Inflammatory macrophage treated with lipopolysaccharide for 1 hour (primary cell): ENCODE data around the gene OR2T2.
"Not testable (repeated sequence)": the region's sequence is repeated elsewhere in the genome, so short reads cannot be mapped to it uniquely, and the experiment has no call there.

ENCODE experiments used
- DNase-seq, 2 donors: peaks; one replicate each; pipeline ENCODE4 v3.0.0-alpha.2; 2020 to 2022

Gene OR2T2

DNA sequence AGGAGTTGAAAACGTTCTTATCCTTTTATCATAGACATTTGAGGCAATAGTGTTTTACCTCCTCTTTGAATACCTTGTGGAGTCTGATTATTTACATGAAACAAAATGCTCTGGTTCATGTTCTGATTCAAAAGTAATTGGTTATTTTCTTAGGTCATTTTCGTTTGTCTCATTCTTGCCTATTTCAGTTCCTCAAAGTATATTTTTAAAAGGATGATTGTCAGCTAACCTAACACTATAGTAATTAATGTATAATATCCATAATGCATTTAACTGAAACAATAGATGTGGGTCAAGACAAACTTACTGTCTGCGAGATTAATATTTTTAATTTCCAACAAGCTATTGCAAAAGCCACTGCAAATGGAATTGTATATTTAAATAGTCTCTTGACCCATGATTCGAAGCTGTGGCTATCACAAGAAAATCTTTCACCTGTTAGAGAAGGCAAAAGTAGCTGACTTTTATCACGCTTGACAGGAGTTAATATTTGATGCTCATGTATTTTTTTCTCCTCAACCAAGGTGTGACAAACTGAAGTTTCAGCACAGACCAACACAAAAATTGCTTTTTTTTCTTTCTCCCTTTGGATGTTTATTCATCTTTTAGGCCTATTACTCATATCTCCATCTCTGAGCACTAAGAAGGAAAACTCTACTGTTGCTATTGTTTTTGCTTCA is 5.2 kb downstream of the OR2T2 start:
- not testable (repeated sequence) for DNase-seq

DNA sequence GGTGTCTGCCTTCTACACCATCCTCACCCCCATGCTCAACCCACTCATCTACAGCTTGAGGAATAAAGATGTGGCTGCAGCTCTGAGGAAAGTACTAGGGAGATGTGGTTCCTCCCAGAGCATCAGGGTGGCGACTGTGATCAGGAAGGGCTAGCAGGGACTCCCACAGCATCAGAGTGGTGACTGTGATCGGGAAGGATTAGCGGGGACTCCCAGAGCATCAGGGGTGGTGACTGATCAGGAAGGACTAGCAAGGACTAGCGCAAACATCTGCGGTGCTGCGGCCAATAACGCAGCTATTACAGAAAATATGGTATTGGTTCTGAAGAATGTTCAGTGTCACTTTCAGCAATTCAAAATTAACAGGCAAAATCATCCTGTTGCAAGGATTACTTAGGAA is 8.2 kb downstream of the OR2T2 start:
- DNase-seq = not testable (repeated sequence)

DNA sequence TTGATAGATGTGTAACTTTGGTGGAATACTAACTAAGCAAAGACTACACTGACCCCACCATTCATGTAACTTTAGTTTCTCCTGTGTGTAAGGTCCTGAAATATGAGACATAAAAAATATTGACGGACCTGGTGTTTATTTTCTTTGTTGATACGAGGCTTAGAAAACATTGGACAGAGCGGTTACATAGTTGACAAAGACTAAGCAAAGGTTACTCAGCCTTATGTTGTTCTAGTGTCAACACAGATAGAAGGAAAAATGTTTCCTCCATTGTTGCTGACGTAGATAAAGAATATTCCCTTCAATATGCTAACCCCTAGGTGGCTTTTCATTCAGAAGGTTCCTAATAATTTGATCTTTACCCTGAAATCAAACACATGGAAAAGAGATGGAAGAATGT is 9.6 kb downstream of the OR2T2 start:
- DNase-seq = not testable (repeated sequence)

DNA sequence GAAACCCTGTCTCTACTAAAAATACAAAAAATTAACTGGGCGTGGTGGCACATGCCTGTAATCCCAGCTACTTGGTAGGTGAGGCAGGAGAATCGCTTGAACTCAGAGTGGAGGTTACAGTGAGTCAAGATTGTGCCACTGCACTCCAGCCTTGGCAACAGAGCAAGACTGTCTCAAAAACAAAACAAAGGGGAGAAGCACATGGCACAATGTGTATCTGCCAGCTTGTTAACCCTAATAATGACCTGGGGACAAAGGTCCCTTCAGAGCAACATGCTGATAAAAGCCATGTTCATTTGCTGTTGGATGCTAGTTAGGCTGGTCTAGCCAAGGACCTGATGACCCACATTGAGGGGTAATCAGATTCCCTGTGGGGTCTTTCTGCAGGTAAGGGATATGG is 11.2 kb downstream of the OR2T2 start:
- not testable (repeated sequence) for DNase-seq

DNA sequence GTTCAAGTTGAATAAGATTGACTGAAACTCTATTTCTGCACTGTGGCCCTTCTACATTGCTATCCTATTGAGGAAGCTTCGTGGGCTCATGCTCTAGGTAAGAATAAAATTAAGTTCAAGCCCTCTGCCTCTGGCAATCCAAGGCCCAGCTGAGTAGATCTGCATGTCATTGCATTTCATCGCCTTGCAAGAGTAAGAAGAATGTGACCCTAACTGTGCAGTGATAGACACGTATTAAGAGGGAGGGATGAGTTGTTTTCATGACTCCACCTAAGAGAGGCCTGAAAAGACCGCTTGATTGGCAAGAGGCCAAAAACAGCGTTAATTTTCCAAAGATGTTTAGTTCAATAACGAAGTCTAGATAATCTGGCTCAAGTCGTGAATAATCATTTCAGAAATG is 13.7 kb downstream of the OR2T2 start:
- DNase-seq = not testable (repeated sequence)

DNA sequence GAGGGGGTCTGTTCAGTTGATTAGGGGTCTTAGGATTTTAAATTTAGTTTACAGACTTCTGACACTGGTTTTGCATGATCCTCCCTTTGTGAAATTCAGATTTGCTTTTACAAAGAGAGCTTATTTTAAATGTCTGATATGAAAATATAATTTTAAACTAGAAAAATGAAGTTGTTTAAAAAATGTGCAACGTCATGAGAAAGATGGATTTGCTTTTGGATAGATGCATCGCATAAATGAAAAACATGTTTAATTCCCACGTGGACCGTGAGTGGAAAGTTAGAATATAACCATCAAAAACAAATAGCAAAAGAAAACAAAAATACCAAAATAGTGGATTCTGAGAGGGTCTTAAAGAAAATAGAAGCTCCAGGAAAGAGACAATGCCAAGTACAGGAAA is 25.7 kb downstream of the OR2T2 start:
- no peak for DNase-seq

DNA sequence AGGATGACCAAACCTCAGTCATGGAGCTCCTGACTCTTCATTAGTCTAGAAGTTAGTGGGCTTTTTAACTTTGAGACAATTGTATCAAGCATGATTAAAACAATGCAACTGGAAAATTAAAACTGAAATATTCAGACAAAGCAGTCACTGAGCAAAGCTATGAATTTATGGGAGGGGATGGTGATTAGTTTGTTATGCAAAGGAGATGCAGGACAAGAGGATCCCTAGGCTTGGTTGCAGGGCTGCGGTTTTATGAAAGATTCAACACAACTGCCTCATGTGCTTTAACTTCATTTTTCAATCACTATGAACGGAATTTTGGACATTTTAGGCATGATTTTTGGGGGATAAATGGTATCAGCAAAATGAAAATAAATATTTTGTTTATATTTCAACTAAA is 26.7 kb downstream of the OR2T2 start:
- not testable (repeated sequence) for DNase-seq

DNA sequence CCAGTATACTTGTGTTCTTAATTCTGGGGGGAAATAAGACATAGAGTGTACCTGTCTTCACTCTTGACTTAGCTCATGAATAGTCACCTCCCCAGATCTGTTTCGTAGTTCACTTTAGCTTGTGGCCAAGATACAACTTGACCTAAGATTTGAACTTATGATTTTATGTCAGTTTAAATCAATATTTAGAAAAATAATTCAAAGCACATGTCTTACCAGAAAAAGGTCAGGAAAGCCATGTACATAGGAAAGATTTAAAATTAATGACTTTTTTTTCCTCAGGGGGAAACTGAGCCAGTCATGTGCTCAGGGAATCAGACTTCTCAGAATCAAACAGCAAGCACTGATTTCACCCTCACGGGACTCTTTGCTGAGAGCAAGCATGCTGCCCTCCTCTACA is 27.6 kb downstream of the OR2T2 start, which contains the start of gene OR2T3:
Gene OR2T3, plus strand, starts transcription at position 301 of the 400 bp plus-strand sequence. Its CDS starts 0 bp downstream, at position 301.
- DNase-seq = not testable (repeated sequence)

DNA sequence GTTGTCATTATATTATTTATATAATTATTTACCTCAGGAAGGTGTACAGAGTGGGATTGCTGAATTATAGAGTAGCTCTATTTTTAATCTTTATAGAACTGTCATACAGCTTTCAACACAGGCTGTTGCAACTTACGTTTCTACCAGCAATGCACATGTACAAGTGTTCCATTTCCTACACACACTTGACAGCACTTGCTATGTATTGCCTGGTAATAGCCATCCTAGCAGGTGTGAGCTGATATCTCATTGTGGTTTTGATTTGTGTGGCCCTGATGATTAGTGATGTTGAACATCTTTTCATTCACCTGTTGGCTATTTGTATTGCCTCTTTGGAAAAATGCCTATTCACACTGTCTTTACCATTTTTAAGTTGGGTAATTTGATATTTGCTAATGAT is 30.2 kb downstream of the OR2T2 start:
- not testable (repeated sequence) for DNase-seq

DNA sequence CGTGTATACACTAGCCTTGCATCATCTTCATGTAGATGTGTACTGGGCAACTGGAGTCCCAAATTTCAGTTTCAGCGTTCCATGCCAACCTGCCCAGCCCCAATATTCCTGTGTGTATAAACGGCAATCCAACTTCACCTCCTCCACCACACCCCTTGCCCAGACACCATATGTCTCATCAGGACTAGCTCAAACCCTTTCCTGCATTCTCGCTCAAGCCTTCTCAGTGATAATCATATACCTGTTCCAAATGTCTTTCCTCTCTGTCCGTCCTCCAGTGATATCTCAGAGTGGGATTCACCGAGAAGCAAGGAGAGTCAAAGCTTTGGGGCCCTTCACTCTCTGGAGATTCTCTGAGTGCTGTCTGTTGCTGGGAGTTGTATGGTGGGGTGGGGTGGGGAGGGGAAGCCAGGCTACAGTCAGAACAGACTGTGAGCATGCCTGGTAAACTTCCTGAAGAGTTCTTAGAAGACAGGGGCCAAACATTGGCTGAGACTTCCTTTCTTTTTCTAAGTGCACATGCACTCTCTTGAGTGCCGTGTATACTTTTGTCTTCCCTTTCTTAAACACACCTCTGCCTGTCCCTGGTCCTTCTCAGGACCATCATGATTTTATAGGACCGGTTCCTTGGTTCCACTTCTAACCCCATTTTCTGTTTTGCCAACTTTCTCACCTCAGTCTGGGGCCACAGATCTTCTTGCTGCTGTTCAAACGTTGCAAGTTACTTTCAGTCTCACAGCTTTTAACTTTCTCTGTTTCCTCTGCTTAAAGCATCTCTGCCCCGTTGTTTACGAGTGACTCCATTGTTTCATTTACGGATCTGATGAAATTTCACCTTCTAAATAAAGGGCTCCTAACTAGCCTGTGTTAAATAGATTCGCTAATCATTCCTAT is 36.5 kb downstream of the OR2T2 start:
- DNase-seq = not testable (repeated sequence)

DNA sequence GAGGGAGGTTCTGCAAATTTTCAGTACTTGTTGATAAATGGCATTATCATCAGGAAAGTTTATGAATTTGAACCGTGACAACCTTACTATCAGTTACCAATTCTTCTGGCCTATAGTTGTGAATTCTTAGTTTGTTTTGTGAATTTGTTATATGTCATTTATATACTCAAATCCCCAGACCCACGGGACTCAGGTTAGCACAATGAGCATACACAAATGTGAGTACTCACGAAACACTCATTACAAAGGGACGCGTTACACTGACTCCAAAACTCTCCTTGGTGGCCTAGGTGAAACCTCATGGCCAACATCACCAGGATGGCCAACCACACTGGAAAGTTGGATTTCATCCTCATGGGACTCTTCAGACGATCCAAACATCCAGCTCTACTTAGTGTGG is 42.9 kb downstream of the OR2T2 start, which contains the start of gene OR2T5:
Gene OR2T5, plus strand, starts transcription at position 301 of the 400 bp plus-strand sequence. Its CDS starts 0 bp downstream, at position 301.
- DNase-seq = not testable (repeated sequence)

DNA sequence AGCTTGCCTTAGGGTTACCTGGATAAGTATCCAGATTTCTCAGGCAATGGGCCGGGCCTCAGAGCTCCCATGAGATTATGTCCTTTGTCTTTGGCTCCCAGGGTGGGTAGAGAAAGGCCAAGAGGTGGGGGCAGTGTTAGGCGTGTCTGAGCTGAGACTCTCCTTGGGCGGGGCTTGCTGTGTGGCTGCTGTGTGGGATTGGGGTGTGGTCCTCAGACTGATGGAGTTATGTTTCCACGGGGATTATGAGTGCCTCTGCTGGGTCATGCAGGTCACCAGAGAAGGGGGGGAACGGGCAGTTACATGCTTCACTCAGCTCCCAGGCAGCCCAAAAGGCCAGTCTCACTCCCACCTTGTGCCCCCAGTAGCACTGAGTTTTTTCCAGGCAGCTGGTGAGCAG is 51.2 kb downstream of the OR2T2 start:
- DNase-seq = not testable (repeated sequence)

DNA sequence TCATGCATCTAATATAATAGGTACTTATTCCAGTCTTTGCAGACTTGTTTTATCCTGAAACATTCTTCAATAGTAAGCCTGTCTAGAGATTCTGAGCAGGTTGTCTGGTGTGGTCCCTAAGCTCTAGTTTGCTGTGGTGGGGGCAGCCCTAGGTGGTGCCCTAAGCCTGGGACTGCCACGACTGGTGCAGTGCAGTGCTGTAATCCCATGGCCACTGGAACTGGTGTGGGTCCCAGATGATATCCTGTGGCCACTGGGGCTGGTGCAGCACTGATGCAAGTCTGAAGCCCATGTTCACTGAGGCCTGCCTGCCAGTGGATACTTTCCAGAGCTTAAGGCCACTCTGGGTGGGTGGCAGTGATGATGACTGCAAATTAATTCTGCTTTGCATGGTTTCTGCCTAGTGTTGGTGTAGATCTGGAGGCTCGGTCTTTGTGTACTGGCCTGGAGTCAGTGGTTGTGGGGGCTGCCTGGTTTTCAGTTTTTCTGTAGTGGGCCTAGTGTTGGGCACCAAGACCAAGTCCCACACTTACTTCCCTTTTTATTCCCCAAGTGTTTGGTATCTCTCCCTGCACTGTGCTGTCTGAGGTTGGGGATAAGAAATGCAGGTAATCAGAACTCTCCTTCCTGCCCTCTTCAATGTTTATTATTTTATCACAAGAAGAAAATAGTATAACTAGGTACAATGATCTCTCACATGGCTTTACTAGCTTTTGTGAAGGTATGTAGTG is 55.0 kb downstream of the OR2T2 start:
- DNase-seq = not testable (repeated sequence)
